Right lobe of liver (tissue), 6 donors: Measurements from ENCODE around the gene ZFPM1. TPM values are rescaled to one million over a fixed set of nuclear protein-coding genes. Genes with fewer than 3 reads are reported as not detected.
"Not testable (repeated sequence)": the region's sequence is repeated elsewhere in the genome, so short reads cannot be mapped to it uniquely, and the experiment has no call there.

Experiments
- ATAC-seq, 4 donors: fragments of 200-7000 bp; cut with Tn5 transposase; one replicate each; pipeline ENCODE4 v1.9.1; 2020; ENCODE audit warnings: mild to moderate bottlenecking in 4 of 4, moderate library complexity in 4 of 4
- DNase-seq, 3 donors: peaks; one replicate each; pipeline ENCODE4 v3.0.0-alpha.2; 2020
- H3K27ac ChIP-seq, 3 donors: fragments of 200-600 bp; one replicate each; pipeline ENCODE4 v1.8.0; 2022
- H3K27me3 ChIP-seq, 2 donors: fragments of 200-600 bp; one replicate each; pipeline ENCODE4 v1.8.0; 2022
- H3K36me3 ChIP-seq, 4 donors: fragments of 200-600 bp; sonication (generic) in 1 of 4; one replicate each; pipeline versions ENCODE4 v1.5.1 to v1.8.0; 2017 to 2022; ENCODE audit warnings: control low read depth in 1 of 4
- H3K4me1 ChIP-seq, 4 donors: fragments of 200-600 bp; sonication (generic) in 1 of 4; one replicate each; pipeline versions ENCODE4 v1.5.1 to v1.8.0; 2017 to 2022; ENCODE audit warnings: control low read depth in 1 of 4
- H3K4me3 ChIP-seq, 3 donors: fragments of 200-600 bp; one replicate each; pipeline ENCODE4 v1.8.0; 2022
- H3K9me3 ChIP-seq, 4 donors: fragments of 200-600 bp; sonication (generic) in 1 of 4; one replicate each; pipeline versions ENCODE4 v1.5.1 to v1.8.0; 2017 to 2022; ENCODE audit warnings: control low read depth in 1 of 4
- POLR2A ChIP-seq: fragments of 450-650 bp; IDR thresholded peaks from one replicate; pipeline ENCODE4 v1.6.1; 2017; ENCODE audit warnings: antibody characterized with exemption, mild to moderate bottlenecking
- WGBS: methylation state at CpG from one replicate; pipeline ENCODE4 v1.1.6; 2018; ENCODE audit warnings: low coverage, low lambda C conversion rate; ENCODE audit not compliant: insufficient coverage; ENCODE audit errors: missing lambda C conversion rate; 5-methylcytosine and 5-hydroxymethylcytosine counted together
- intact Hi-C, 2 donors: fragments of 100-400 bp; cut with DNase I; formaldehyde crosslinking; loops; one replicate each; pipeline versions ENCODE4 v1.11.2 to v1.14.1; 2022
- total RNA-seq, 6 experiments: library from RNA; depleted of rRNA in 2 of 6; stranded (reverse); fragments of >200 nt in 2 of 6; fragmentation: NEBNext Ultra II Directional in 3 of 6; extraction: Animal tissue kit (Norgen Biotek cat#: 25700) in 3 of 6; gene quantifications; one replicate each; pipeline versions ENCODE4 v1.1.0 to v1.2.4, GENCODE V29; 2016 to 2023
- TF ChIP-seq, protein P1 (sequence below), 4 donors: fragments of 200-600 bp in 3 of 4; fragments of 450-650 bp in 1 of 4; IDR thresholded peaks; one replicate each; pipeline versions ENCODE4 v1.5.1 to v1.8.0; 2016 to 2022; ENCODE audit warnings: antibody characterized with exemption in 4 of 4, mild to moderate bottlenecking in 2 of 4
- donor health status: DM: no; HTN: yes; CAD: no.
- donor health status: DM: no; HTN: no; CAD: no.
- donor health status: DM: no; HTN: no; CAD: no.
- donor health status: DM: no; HTN: yes; CAD: no.
- donor health status: DM: no; HTN: yes; CAD: no.

Gene ZFPM1
- total RNA-seq, 6 experiments from 2014 or later, result 3.8 to 15.5 (median 8.3) TPM

DNA sequence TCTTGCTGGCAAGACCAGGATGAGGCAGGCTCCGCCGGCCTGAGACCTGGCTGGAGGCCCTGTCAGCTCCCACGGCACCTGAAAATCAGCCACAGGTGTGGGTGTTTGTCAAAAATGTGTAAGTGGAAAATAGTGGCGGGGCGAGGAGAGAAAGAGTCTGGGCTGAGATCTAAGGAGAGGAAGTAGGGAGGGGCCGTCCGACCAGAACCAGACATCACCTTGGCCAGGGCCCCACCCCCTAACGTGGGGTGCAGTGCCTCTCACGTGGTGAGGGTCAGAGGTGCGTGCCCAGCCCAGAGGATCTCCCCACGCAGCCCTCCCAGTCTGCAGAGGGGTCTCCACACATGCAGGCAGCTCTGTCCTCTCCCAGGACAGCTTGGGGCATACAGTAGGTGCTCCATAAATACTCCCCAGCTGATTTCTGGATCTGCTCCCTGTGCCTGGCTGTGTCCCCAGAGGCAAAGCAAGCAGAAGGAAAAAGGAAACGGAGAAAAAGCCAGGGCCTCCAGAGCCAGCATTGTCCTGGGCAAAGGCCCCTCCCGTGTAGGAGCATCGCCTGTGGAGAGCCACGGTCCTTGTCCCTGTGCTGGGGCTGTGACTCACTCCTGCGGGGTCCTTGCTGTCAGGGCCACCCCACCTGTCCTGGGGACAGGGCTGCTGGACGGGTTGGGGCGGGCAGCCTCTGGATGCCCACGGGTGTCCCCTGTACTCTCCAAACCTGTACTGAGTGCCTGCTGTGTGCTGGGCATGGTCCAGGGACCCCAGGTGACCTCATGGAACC, 16.7 kb downstream of the ZFPM1 start:
- TF ChIP-seq POLR2A, result no peak
- TF ChIP-seq, protein P1, sequence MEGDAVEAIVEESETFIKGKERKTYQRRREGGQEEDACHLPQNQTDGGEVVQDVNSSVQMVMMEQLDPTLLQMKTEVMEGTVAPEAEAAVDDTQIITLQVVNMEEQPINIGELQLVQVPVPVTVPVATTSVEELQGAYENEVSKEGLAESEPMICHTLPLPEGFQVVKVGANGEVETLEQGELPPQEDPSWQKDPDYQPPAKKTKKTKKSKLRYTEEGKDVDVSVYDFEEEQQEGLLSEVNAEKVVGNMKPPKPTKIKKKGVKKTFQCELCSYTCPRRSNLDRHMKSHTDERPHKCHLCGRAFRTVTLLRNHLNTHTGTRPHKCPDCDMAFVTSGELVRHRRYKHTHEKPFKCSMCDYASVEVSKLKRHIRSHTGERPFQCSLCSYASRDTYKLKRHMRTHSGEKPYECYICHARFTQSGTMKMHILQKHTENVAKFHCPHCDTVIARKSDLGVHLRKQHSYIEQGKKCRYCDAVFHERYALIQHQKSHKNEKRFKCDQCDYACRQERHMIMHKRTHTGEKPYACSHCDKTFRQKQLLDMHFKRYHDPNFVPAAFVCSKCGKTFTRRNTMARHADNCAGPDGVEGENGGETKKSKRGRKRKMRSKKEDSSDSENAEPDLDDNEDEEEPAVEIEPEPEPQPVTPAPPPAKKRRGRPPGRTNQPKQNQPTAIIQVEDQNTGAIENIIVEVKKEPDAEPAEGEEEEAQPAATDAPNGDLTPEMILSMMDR (IDR thresholded peaks at IDR 0.05), result no peak
- intact Hi-C loops, result no loop called here
- H3K9me3 ChIP-seq, result no peaks in the 10 kb centered on the region
- H3K4me3 ChIP-seq, result no peak overlapping the region
- ATAC-seq, result no peak
- H3K27ac ChIP-seq, result peak overlapping the region in 1 of 3 donors; percentile 16
- H3K36me3 ChIP-seq, result no peaks in the 10 kb centered on the region
- peaks cover 0 to 32% (median 11%) of the 10 kb centered on the region in 4 donors for H3K4me1 ChIP-seq
- 56% methylated on average over 9 of the region's 19 CpGs for WGBS
- no peaks in the 10 kb centered on the region for H3K27me3 ChIP-seq
- DNase-seq, result no peak

DNA sequence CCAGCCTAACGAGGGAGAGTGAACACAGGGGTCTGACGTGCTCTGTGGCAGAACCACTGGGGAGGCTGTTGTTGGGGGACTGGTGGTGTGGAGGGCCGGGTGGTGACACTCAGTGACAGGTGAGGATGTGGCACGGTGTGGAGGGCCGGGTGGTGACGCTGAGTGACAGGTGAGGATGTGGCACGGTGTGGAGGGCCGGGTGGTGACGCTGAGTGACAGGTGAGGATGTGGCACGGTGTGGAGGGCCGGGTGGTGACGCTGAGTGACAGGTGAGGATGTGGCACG, 17.3 kb downstream of the ZFPM1 start:
- ATAC-seq, intact Hi-C loops, H3K27ac ChIP-seq, H3K9me3 ChIP-seq, H3K27me3 ChIP-seq, H3K4me3 ChIP-seq, DNase-seq, H3K36me3 ChIP-seq: not testable (repeated sequence)
- peaks cover 0 to 32% (median 13%) of the 10 kb centered on the region in 4 donors for H3K4me1 ChIP-seq
- 53% methylated on average over 8 of the region's 13 CpGs for WGBS

DNA sequence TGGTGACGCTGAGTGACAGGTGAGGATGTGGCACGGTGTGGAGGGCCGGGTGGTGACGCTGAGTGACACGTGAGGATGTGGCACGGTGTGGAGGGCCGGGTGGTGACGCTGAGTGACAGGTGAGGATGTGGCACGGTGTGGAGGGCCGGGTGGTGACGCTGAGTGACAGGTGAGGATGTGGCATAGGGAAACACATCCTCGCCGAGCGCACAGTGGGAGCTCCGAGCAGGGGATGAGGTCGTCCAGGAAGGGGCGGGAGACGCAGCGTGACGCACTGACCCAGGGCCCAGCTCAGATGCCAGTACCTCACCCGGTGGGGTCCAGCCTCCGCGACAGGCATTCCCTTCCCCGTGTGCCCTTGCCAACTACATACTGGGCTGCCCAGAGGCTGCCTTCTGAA, 17.6 kb downstream of the ZFPM1 start:
- intact Hi-C loops, H3K9me3 ChIP-seq, H3K36me3 ChIP-seq, H3K4me3 ChIP-seq, DNase-seq, H3K27me3 ChIP-seq, ATAC-seq, H3K27ac ChIP-seq: not testable (repeated sequence)
- 80% methylated on average over 8 of the region's 24 CpGs for WGBS
- peaks cover 0 to 32% (median 15%) of the 10 kb centered on the region in 4 donors for H3K4me1 ChIP-seq

DNA sequence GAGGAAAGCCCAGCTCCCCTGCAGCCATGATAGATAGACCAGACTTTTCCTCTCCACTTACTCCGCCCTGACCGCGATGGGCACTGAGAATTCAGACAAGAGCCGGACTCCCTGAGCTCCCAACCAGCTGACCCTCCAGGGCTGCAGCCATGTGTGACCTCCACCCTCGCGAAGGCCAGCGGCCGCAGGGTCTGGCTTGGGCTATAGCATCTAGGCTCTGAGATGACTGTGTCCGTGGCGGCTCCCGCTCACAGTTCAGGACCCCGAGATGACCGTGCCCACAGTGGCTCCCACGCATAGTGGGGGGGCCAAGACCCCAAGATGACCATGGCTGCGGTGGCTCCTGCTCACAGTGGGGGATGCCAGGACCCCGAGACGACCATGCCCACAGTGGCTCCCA, 18.0 kb downstream of the ZFPM1 start:
- WGBS, result no CpG with 5 or more reads among the region's 17 CpGs
- no peaks in the 10 kb centered on the region for H3K9me3 ChIP-seq
- peaks cover 0 to 32% (median 17%) of the 10 kb centered on the region in 4 donors for H3K4me1 ChIP-seq
- ATAC-seq, result no peak
- H3K27me3 ChIP-seq, result no peaks in the 10 kb centered on the region
- no peak for DNase-seq
- no peak overlapping the region for H3K4me3 ChIP-seq
- H3K27ac ChIP-seq, result no peak overlapping the region
- no peak for TF ChIP-seq POLR2A
- TF ChIP-seq, protein P1 (IDR thresholded peaks at IDR 0.05), result no peak
- intact Hi-C loops, result no loop called here
- no peaks in the 10 kb centered on the region for H3K36me3 ChIP-seq

DNA sequence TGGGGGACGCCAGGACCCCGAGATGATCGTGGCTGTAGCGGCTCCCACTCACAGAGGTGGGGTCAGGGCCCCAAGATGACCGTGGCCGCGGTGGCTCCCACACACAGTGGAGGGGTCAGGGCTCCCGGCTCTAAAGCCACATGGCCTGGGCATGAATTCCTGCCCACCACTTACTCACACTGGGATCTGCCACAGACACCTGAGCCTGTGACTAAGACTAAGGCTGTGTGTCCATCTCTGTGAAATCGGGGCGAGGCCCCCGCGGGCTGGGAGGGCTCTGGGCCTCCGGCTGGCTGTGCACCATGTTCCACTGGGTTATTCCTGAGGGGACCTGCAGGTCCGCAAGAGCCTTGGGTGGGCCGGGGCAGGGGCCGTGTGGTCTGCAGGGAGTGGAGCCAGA, 18.5 kb downstream of the ZFPM1 start:
- H3K27ac ChIP-seq, result no peak overlapping the region
- intact Hi-C loops, result no loop called here
- H3K27me3 ChIP-seq, result no peaks in the 10 kb centered on the region
- H3K36me3 ChIP-seq, result no peaks in the 10 kb centered on the region
- WGBS, result no CpG with 5 or more reads among the region's 16 CpGs
- H3K4me3 ChIP-seq, result no peak overlapping the region
- no peak for DNase-seq
- ATAC-seq, result no peak
- peaks cover 0 to 34% (median 19%) of the 10 kb centered on the region in 4 donors for H3K4me1 ChIP-seq
- TF ChIP-seq, protein P1 (IDR thresholded peaks at IDR 0.05), result no peak
- no peak for TF ChIP-seq POLR2A
- no peaks in the 10 kb centered on the region for H3K9me3 ChIP-seq
